ENCODE data around the gene ISLR.

Gene ISLR

DNA sequence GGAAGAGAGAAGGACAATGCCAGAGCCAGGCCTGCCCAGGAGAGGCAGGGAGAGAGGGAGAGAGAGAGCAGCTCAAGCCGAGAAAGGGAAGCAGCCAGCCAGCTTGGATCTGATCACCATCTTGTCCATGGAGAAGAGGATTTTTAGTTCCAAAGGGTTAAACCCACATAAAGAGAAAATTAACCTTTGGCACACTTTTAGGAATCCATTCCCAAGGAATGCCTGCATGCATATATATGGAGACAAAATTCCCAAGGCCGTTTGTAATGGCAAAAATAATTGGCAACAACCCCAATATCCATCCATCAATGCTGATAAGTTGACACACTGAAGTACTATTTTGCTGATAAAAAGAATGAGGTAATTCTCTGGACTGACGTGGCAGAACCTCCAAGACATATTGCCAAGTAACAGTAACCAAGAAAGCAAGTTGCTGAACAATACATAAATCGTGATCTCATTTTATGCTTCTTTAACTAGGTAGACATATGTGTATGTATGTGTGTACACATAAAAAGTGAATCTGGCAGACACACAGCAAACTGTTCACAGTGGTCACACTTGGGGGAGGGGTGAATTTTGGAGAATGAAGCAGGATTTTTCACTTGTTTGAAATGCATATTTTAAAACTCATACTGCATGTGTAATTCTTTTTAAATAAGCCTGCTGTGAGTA is 36.6 kb downstream of the ISLR start:
- in situ Hi-C loops (cut with MboI; ENCODE audit: low sequenced_read_pairs) = no loop called here

DNA sequence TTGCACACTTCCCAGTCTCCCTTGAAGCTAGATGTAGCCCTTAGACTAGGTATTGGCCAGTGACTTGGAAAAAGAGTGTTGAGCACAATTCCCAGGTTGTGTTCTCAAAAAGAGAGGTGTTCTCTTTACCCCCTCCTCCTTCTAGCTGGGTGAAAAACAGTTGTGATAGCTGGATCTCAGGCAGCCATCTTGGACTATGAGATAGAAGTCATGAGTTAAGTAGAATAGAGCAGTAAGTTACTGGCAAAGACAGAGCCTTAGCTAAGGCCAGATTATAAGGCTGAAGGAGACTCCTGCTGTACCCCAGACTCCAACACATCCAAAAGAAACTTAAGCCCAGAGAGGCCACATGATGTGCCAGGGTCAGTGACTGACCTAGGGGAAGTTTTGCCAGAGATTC is 37.2 kb downstream of the ISLR start:
- in situ Hi-C loops (cut with MboI; ENCODE audit: low sequenced_read_pairs) = no loop called here

DNA sequence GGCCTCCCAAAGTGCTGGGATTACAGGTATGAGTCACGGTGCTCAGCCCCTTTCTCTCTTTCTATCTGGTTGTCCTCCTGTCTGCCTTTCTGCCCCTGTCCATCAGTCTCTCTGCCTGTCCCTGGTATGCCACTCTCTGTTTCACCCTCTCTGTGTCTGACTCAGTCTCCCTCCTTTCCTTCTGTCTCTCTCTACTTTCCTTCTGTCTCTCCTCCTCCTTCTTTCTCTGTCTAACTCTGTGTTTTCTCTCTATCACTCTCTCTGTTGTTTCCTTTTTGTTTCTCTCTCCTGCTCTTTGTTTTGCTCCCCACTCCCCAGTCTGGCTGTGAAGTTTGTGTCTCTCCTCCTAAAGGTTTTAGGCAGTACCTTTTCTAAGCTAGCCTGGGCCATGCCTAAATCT is 38.1 kb downstream of the ISLR start:
- in situ Hi-C loops (cut with MboI; ENCODE audit: low sequenced_read_pairs) = no loop called here

DNA sequence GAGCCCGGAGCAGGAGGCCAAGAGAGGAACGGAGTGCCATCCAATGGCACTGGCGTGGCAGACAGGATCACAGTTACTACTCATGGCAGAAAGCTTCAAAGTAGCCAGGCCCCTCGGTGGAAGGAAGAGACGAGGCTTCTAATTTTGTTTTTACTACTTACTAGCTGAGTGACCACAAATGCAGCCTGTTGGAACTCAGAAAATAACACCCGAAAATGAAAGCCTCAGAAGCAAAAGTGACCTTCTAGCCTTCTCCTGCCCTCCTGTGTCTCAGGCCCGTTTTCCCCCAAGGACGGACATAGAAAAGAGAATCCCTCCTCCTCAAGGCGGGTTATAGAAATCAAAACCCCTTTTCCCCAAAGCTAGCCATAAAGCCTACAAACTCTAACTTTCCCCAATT is 39.0 kb downstream of the ISLR start:
- in situ Hi-C loops (cut with MboI; ENCODE audit: low sequenced_read_pairs) = no loop called here

DNA sequence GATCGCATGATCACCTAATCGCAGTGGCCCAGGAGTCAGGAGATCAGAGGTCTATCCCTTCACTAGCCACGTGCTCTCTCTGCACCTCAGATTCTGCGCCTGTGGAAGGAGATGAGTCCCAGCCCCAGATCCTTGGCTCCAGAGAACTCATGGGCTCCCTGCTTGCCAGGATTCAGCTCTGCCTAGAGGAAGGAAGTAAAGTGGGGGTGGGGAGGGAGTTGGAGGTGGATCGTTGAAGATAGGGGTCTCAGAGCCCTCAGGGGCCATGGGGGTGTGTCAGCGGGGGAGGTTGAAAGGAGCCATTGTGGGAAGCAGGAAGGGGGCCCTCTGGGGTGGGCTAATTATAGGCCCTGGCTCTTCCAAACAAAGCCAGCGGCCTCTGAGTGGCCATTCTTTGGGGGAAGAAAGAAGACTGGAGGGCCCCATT is 40.4 kb downstream of the ISLR start:
- in situ Hi-C loops (cut with MboI; ENCODE audit: low sequenced_read_pairs) = no loop called here

DNA sequence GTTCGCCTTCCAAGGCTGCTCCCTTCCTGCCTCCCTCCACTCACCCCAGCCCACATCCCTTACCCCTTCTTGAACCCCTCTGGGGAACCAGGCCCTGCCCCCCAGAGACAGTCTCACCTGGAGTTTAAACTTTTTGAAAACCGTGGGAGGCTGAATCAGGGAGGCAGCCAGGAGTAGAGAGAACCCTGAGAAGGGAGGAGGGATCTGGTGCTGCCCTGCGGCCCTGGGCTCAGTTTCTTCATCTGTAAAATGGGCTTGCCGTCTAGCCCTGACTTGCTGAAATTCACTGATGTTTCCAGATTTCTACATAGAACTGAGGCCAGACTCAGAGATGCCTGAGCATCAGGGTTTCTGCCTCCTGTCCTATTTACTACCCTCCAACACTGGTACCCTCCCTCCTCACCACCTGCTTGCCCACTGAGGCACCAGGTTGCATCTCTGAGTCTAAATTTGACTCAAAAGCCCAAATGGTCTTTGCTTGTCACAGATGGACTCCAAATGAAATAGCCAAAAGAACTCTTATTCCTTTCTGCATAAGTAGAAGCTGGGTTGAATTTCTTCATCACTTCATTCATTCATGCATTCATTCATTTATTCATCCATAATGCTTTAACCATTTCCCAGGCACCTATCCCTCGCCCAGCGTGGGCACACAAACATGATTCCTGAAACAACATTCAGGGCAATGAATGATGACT is 41.0 kb downstream of the ISLR start:
- in situ Hi-C loops (cut with MboI; ENCODE audit: low sequenced_read_pairs) = no loop called here

DNA sequence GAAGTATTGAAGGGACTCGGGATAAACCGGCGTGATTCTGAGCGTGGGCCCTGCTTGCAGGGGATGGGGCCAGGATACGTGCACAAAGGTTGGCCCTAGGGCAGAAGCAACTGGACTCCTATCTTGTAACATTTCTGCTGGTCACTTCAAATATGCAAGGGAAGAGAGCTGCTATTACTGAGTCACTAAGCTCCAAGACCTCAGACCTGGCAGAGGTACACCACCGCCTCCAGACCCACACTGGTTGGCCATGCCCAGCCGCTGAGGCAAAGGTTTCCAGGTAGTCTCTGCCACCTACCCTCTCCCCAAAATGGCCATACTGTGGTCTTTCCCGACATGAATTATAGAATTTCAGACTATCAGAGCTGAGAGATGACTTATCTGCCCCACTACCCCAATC is 42.4 kb downstream of the ISLR start:
- in situ Hi-C loops (cut with MboI; ENCODE audit: low sequenced_read_pairs) = no loop called here

DNA sequence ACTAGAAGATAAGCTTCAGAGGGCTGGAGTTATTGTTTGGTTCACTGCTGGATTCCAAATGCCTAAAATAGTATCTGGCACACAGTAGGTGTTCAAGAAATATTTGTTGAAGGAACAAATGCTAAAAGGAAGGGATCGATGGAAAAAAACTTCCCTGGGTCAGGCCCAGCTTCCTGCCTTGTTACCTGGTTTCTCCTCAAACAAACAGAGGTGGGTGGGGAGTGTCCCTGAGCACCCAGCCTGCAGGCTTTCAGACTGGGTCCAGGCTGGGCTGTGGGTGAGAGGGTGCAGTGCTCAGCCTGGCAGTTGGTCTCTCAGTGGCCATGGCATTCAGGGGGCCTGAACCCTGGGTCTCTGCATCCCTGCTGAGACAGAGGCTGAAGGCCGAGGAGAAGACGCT is 43.4 kb downstream of the ISLR start:
- in situ Hi-C loops (cut with MboI; ENCODE audit: low sequenced_read_pairs) = no loop called here

DNA sequence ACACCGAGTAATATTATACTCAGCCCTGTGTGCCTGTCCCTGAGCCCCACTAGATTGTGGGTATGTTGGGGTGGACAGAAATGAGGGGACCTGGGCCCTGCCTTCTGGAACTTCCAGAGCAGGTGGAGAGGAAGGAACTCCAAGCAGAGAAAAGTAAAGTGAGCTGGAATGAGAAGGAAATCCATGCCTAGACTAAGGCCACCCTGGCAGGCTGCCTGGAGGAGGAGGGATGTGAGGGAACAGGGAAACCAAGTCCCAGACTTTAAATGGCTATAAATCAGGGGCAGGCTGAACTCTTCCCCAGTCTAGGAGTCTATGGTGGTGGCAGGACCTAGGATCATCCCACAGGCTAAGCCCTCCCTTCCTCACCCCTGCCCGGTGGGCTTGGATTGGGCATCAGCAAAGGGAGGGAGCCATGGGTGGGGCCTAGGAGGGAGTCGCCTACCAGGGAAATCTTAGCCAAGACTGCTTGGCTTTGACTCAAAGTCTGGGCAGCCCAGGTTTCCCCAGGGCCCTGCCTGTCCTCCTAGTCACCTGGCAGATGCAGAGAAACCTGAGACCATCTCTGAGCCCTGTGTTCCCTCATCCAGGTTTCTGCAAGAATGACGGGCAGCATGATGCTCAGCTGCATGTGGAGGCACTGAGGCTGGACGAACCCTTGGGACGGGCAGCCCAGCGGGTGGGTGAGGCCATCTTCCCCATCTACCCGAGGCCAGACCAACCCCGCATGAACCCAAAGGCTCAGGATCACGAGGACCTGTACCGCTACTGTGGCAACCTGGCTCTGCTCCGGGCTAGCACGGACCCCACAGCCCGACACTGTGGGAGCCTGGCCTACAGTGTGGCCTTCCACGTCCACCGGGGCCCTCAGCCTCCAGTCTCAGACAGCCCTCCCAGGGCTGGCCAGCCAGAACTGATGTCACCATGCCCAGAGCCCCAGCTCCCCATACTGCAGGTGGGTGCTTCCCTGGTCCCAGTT is 44.7 kb downstream of the ISLR start:
- in situ Hi-C loops (cut with MboI; ENCODE audit: low sequenced_read_pairs) = no loop called here

DNA sequence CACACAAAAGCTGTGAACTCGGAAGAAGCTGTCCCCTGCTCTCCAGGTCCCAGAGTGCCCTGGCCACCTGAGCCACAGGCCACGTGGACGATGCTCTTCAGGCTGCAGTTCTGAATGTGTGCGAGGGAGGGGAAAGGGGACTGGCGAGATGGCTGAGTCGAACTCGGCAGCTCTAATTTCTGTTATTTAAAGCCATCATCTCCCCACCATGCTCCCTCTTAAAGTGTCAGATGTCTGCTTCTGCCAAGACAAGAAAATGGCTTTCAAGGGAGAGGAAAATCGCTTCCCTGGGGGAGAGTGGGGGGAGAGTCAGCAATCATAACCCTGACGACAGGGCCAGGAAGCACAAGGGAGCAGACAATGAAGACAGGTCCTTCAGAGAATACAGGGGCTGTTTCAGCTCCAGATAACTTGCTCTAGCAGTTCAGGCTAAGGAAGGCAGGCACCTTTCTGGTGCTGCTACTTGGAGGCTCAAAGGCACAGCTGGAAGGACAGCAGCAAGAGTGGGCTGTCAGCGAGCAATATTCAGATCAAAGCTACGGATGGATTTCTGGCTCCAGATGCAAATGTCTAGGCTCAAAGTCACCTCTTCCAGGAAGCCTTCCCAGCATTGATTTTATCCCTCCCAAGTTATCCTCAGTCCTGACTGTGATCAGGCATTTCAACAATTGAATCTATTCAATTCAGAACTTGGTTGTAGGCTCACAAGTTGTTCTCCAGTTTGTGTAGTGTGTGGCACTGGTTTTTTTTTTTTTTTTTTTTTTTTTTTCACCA is 47.2 kb downstream of the ISLR start:
- in situ Hi-C loops (cut with MboI; ENCODE audit: low sequenced_read_pairs) = no loop called here

DNA sequence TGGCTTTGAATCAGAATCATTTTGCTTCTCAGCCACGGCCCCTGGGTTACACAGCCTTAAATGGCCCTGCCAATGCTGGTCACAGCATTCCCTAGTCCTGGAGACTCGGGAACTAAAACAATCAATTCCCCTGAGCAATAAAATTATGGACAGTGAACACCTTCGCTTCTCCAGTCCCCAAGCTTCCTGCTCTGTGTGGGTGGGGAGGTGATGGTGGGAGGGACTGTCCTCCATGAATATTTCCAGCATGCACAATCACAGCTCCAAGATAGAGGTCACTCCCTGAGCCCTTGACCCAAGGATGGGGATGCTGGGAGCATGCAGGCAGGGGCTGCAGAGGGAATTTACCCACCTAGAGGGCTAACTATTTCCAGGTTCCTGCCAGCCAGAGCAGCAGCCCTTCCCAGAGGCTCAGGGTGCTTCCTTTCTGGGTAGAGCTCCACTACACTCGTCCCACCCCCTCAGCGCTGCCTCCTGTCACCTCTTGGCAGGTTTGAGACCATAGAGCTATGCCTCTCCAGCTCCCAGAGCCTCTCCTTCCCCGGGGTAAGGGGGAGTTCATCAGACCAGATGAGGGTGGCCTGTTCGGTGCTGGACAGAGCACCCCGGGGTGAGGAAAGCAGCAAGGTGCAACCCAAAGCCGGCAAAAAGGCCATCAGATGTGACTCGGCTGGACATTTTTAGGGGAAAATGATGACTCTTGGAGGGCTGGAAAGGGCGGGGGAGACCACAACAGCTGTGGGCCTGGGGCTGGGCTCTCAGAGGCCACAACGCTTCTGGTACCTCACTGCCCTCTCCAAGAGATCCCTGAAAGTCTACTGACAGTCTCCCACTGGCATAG is 48.1 kb downstream of the ISLR start:
- in situ Hi-C loops (cut with MboI; ENCODE audit: low sequenced_read_pairs) = no loop called here

DNA sequence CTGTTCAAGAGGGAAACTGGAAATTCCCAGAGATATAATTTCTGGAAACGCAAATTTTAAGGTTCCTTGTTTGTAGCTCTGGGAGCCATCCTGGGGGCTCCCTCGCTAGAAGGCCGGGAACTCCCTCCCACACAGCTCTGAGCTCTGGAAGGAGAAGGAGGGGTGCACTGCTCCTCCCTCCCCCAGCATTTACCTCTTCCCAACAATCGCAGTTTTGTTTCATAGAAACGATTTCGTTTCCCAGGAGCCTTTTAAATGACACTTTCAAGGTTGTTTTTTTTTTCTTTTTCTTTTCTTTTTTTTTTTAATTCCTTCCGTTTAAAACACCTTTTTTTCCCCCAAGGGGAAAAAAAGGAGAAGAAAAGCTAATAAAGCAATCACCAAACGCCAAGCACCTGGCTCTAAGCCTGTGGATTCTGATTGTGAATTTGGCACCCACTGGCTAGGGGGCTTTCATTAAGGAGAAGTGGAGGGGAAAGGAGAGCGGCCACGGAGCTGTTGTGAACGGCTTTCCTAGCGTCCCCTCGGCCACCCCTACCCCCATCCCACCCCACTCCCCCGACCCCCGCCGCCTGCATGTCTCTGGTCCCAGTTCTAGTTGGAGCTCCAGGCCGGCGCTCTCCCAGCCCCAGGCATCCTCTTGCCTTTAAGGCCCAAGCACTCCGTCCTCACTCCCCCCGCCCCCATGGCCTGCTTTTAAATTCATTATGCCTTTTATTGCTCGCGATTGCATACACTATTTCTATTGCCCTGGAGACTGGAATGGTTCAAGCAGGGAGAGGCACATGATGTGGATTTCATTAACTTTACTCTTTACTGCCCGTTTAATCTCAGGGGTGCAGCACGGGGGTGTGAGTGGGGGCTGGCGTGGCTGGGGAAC is 49.0 kb downstream of the ISLR start:
- in situ Hi-C loops (cut with MboI; ENCODE audit: low sequenced_read_pairs) = no loop called here

DNA sequence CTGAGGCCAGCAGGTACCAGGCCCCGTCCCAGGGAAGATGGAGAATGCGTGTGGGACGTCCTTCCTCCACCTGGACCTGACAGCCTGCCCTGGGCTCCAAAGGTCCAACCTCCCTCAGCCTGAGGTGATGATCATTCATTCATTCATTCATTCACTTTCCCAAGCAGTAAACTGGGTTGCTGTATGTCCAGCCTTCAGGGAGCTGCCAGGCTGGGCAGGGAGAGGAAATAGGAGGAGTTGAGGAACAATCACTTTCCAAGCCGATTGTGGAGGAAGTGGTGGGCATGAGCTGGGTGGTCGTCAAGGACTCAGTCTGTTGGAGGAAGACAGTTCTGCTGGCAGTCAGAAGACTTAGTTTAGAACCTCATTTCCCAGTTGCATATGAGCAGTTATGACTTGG is 52.4 kb downstream of the ISLR start:
- in situ Hi-C loops (cut with MboI; ENCODE audit: low sequenced_read_pairs) = no loop called here

Data from HL-60/S4 treated with phorbol 12-myristate 13-acetate at 8.2 ng/mL for 4 days and 3 days (cell line).